ENCODE results near the gene RBFOX2. TPM values are rescaled to one million over a fixed set of nuclear protein-coding genes. Genes with fewer than 3 reads are reported as not detected.

RBFOX2 gene
- polyA plus RNA-seq, 1 of the 3 experiments (the other 2 are of a cell fraction), result 115 TPM

DNA sequence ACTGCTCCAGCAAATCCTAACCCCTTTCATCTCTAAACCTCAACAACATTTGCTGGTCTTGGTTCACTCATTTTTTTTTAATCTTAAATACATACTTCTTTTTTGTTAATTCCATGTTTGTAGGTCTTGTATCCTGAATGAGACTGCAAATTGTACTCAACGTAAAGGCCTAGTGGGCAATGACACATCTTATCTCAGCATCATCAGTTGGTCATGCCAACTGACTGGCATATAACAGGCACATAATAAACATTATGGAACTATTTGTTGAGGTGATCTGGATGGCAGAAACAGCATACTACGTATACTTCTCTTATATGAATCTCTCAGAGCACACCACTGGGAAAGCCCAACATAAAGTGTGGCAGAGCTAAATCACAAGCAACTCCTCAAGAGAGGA is 116.7 kb downstream of the RBFOX2 start:
- H3K9me2 ChIP-seq, result no peaks in the 10 kb centered on the region
- H3K27ac ChIP-seq (ENCODE audit: low read depth in 2 of 2, low read length in 1 of 2), result peak overlapping the region in 1 of 2 experiments; percentile 99; a peak in 1 of 4 replicates
- no peak overlapping the region for H3K4me3 ChIP-seq (ENCODE audit: low read depth in 2 of 2, low read length in 1 of 2)
- peaks cover 38 to 42% of the 10 kb centered on the region in 2 experiments; a peak in 3 of 4 replicates for H3K4me1 ChIP-seq (ENCODE audit: control insufficient read depth in 1 of 2, insufficient read depth in 2 of 2, low read depth in 1 of 2, low read length in 1 of 2)
- TF ChIP-seq GATA2 (CRISPR knock-in tag; IDR thresholded peaks at IDR 0.05), result peak; percentile 59
- no peak for TF ChIP-seq RCOR1 (IDR thresholded peaks at IDR 0.05; ENCODE audit: low read length)
- H3K9me3 ChIP-seq, result no peaks in the 10 kb centered on the region
- CTCF ChIA-PET, result interaction anchor here (0.9 to 2.1 kb wide), 5 partner anchors 11 to 154 kb away, joined by 4 to 7 read pairs (median 4); no protein-coding TSS in a partner anchor
- H2AFZ ChIP-seq (ENCODE audit: low read depth), result no peak overlapping the region
- no peak for DNase-seq
- peaks cover 99% of the 10 kb centered on the region for H3K79me2 ChIP-seq (ENCODE audit: insufficient read depth)
- peaks cover 77% of the 10 kb centered on the region for H4K20me1 ChIP-seq (ENCODE audit: insufficient read depth)
- peaks cover 0 to 8% of the 10 kb centered on the region in 2 experiments for H3K36me3 ChIP-seq (replicated peaks in 1 of 2; ENCODE audit: control insufficient read depth in 1 of 2, insufficient read depth in 2 of 2, low read length in 1 of 2)
- H3K27me3 ChIP-seq (ENCODE audit: insufficient read depth), result no peaks in the 10 kb centered on the region
- peaks cover 11% of the 10 kb centered on the region for H3F3A ChIP-seq (replicated peaks; ENCODE audit: insufficient read depth)
- H3K4me2 ChIP-seq, result no peak overlapping the region
- WGBS (ENCODE audit: low lambda C conversion rate), result 61% methylated on average over 2 of the region's 2 CpGs
- POLR2A ChIA-PET, result no interaction called here
- H3K9ac ChIP-seq, result no peak overlapping the region

DNA sequence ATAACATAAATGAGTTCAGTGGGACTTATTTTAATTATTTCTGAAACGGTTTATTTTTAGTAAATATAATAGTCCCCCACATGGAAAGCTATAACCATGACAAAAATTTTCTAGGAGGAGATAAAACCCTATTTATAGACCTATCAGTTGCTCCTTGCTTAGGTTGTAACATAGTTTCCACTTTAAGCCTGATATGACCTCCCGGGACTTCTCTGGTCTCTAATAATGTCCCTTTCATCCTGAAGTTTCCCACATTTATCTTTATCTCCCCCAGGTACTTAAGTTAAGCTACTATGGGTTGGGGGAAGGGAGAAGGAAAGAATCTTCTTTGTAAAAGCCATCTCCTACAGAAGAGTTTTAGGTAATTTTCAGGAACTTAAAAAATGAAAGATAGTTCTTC is 117.7 kb downstream of the RBFOX2 start:
- POLR2A ChIA-PET, result no interaction called here
- TF ChIP-seq, protein P1, sequence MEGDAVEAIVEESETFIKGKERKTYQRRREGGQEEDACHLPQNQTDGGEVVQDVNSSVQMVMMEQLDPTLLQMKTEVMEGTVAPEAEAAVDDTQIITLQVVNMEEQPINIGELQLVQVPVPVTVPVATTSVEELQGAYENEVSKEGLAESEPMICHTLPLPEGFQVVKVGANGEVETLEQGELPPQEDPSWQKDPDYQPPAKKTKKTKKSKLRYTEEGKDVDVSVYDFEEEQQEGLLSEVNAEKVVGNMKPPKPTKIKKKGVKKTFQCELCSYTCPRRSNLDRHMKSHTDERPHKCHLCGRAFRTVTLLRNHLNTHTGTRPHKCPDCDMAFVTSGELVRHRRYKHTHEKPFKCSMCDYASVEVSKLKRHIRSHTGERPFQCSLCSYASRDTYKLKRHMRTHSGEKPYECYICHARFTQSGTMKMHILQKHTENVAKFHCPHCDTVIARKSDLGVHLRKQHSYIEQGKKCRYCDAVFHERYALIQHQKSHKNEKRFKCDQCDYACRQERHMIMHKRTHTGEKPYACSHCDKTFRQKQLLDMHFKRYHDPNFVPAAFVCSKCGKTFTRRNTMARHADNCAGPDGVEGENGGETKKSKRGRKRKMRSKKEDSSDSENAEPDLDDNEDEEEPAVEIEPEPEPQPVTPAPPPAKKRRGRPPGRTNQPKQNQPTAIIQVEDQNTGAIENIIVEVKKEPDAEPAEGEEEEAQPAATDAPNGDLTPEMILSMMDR (IDR thresholded peaks at IDR 0.05), result no peak
- TF ChIP-seq MXI1 (IDR thresholded peaks at IDR 0.05; ENCODE audit: low read depth, low read length) (no peak), FOXJ3 (CRISPR knock-in tag; IDR thresholded peaks at IDR 0.05) (no peak), GATA2 (CRISPR knock-in tag; IDR thresholded peaks at IDR 0.05) (no peak), EP300 (IDR thresholded peaks at IDR 0.05; ENCODE audit: borderline replicate concordance in 1 of 2, low read depth in 1 of 2, low read length in 1 of 2) (no peak), EZH2phosphoT487 (IDR thresholded peaks at IDR 0.05; ENCODE audit: borderline replicate concordance, low read depth) (no peak), RCOR1 (IDR thresholded peaks at IDR 0.05; ENCODE audit: low read length) (no peak), TEAD4 (IDR thresholded peaks at IDR 0.05; ENCODE audit: borderline replicate concordance, insufficient read depth) (no peak), CHD2 (IDR thresholded peaks at IDR 0.05; ENCODE audit: low read length, partially characterized antibody) (no peak), FOXM1 (IDR thresholded peaks at IDR 0.05; ENCODE audit: low read depth) (no peak), YY1 (IDR thresholded peaks at IDR 0.05; ENCODE audit: low read depth) (no peak), NRF1 (IDR thresholded peaks at IDR 0.05; ENCODE audit: low read depth, low read length) (no peak), GABPA (IDR thresholded peaks at IDR 0.05; ENCODE audit: low read depth) (no peak), ELF1 (IDR thresholded peaks at IDR 0.05) (no peak), PBX3 (IDR thresholded peaks at IDR 0.05) (no peak), NFIC (IDR thresholded peaks at IDR 0.05; ENCODE audit: borderline replicate concordance) (no peak), USF1 (IDR thresholded peaks at IDR 0.05; ENCODE audit: borderline replicate concordance, low read depth) (no peak), SMC3 (IDR thresholded peaks at IDR 0.05; ENCODE audit: low read depth, low read length) (no peak)
- TF ChIP-seq, protein P2, sequence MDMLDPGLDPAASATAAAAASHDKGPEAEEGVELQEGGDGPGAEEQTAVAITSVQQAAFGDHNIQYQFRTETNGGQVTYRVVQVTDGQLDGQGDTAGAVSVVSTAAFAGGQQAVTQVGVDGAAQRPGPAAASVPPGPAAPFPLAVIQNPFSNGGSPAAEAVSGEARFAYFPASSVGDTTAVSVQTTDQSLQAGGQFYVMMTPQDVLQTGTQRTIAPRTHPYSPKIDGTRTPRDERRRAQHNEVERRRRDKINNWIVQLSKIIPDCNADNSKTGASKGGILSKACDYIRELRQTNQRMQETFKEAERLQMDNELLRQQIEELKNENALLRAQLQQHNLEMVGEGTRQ (IDR thresholded peaks at IDR 0.05; ENCODE audit: borderline replicate concordance, low read depth, low read length), result no peak
- Histone ChIP-seq H3K27ac (ENCODE audit: low read depth in 2 of 2, low read length in 1 of 2) (no peak overlapping the region), H3K4me3 (ENCODE audit: low read depth in 2 of 2, low read length in 1 of 2) (no peak overlapping the region), H3K27me3 (ENCODE audit: insufficient read depth) (no peaks in the 10 kb centered on the region), H3K9ac (no peak overlapping the region), H3K9me2 (no peaks in the 10 kb centered on the region), H2AFZ (ENCODE audit: low read depth) (no peak overlapping the region), H3F3A (replicated peaks; ENCODE audit: insufficient read depth) (peaks cover 11% of the 10 kb centered on the region), H3K4me2 (no peak overlapping the region), H3K4me1 (ENCODE audit: control insufficient read depth in 1 of 2, insufficient read depth in 2 of 2, low read depth in 1 of 2, low read length in 1 of 2) (peaks cover 29 to 36% of the 10 kb centered on the region in 2 experiments; a peak in 3 of 4 replicates), H3K9me3 (no peaks in the 10 kb centered on the region), H4K20me1 (ENCODE audit: insufficient read depth) (peaks cover 77% of the 10 kb centered on the region), H3K36me3 (replicated peaks in 1 of 2; ENCODE audit: control insufficient read depth in 1 of 2, insufficient read depth in 2 of 2, low read length in 1 of 2) (peaks cover 0 to 8% of the 10 kb centered on the region in 2 experiments), H3K79me2 (ENCODE audit: insufficient read depth) (peaks cover 99% of the 10 kb centered on the region)
- CTCF ChIA-PET, result interaction anchor here (0.9 to 1.7 kb wide), 4 partner anchors 15 to 279 kb away, joined by 3 to 4 read pairs (median 4); no protein-coding TSS in a partner anchor
- WGBS (ENCODE audit: low lambda C conversion rate), result 59% methylated on average over 2 of the region's 2 CpGs
- no peak for DNase-seq
